IPS-18c (cell line): Measurements from ENCODE around the gene TIMM21.

Experiments
- H3K4me3 ChIP-seq: 2 replicates; pipeline ENCODE4 v1.7.0; 2013; ENCODE audit warnings: low read depth, mild to moderate bottlenecking, low read length, moderate library complexity; ENCODE audit not compliant: insufficient read depth
- H3K9me3 ChIP-seq: one replicate; pipeline ENCODE4 v1.6.1; 2013; ENCODE audit warnings: mild to moderate bottlenecking, low read length, moderate library complexity; ENCODE audit not compliant: control insufficient read depth, insufficient read depth

TIMM21 gene

DNA sequence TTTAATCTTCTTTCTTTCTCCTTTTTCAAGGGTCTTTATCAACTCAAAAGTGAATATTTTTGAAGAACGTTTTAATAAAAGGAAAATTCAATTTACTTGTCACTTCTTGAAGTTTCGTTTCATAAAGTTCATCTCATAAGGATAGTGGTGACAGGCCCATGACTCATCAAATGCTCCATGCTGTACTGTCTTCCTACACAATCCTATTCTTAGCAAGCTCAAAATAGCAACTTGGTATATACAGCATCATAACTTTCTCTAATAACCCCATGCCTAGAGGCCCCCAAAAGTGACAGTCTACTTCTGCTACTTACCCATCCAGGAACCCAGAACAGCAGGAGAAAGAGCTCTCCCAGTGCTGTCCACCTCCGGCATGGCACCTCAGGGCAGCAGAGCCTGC, 8.4 kb upstream of the TIMM21 start:
- H3K4me3 ChIP-seq: no peak overlapping the region
- no peaks in the 10 kb centered on the region for H3K9me3 ChIP-seq

DNA sequence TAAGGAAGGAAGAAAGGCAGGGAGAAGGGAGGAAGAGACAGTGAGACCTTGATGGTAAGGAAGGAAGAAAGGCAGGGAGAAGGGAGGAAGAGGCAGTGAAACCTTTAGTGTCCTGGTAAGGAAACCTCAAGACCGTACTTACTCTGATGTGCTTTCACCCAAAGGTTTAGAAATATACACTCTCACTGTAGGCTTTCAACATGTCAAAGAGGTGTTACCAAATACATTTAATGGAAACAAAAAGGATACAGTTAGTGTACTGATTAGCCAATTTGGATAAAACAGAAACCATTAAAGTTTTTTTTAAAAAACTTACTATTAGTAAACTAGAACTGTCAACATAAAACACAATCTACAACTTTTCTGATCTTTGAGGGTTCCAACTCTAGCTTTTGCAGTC, 7.7 kb upstream of the TIMM21 start:
- H3K4me3 ChIP-seq: no peak overlapping the region

DNA sequence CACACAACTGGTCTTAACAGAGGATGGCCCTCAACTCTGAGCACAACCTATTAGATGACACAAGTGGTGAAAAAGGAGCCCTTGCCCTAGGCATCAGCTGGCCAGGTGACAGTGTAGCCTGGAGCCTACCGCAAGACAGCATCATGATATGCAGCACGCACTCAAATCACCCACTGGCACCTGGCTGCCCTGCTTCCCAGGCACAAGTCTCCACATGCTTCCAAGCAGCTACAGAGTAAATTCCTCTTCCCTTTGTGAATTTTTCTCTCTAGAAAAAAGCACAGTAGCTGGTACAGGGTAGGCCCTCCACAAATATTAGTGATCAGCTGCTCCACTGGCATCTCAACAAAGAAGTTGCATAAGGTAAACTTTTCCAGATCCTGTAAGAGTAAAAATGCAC, 6.7 kb upstream of the TIMM21 start:
- no peak overlapping the region for H3K4me3 ChIP-seq
- H3K9me3 ChIP-seq: no peaks in the 10 kb centered on the region

More for the DNA sequence above, 7.7 kb upstream of the TIMM21 start:
- no peaks in the 10 kb centered on the region for H3K9me3 ChIP-seq

DNA sequence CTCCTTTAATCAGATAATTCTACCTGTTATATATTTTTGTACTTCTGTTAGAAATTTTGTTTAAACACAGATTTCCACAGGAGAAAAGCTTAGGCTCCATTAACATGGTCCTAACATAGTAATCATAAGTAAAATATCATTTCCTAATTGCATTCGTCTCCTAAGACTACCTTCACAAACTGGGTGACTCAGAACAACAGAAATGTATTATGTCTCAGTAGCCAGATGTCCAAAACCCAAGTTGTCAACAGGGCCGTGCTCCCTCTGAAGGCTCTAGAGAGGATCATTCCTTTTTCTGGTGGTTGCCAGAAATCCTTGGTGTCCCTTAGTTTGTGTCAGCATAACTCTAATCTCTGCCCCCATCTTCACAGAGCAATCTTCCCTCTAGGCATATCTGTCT, 6.1 kb upstream of the TIMM21 start:
- Histone ChIP-seq H3K9me3 (no peaks in the 10 kb centered on the region), H3K4me3 (no peak overlapping the region)

DNA sequence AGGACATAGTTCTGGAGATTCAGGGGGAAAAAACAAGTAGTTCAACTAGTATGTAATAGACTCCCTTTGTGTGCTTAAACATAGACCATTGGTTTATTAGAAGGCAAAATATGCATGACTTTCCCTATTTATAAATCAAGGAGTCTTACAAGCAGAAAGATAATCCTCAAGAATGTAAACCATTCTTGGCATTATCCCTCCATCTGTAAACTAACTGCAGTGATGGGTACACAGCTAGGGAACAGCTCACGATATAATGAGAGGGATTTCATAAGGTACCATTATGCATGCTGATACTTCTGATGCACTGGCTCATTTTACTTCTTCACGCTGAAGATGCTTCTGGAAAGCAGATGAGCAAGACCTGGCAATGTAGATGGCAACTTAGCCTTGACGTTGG, 1.6 kb upstream of the TIMM21 start:
- Histone ChIP-seq H3K4me3 (peak overlapping the region; percentile 79), H3K9me3 (no peaks in the 10 kb centered on the region)

DNA sequence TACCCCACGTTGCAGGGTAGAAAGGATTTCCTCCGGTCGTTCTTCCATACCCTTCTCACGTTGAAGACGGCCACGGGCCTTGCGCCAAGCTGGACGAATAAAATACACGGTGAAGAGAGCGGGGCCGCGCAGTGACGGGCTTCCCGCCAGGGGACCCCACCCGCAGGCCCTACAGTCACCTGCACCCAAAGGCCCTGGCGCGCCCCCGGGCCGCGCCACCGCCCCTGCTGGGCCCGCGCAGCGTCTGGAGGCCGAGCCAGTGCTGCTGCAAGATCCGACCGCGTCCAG, 888 bp upstream of the TIMM21 start:
- Histone ChIP-seq H3K4me3 (peak overlapping the region; percentile 79), H3K9me3 (no peaks in the 10 kb centered on the region)

DNA sequence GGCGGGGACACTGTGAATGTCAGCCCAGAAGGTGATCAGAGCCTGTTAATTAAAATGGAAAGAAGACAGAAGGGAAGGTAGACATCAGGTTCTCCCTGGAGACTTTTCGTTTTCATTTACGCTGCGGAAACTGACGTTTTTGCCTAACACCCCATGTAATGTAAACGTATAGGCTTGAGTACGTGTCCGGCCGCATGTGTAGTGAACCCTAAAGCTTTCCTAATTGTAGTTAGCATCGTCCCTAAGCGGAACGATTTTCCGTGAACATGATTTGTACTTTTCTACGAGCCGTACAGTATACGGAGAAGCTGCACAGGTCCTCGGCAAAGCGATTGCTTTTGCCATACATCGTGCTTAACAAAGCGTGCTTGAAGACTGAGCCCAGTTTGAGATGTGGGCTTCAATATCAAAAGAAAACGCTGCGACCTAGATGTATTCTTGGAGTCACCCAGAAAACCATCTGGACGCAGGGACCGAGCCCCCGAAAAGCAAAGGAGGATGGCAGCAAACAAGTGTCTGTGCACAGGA, 284 bp downstream of the TIMM21 start:
- Histone ChIP-seq H3K4me3 (peak overlapping the region; percentile 66), H3K9me3 (no peaks in the 10 kb centered on the region)

DNA sequence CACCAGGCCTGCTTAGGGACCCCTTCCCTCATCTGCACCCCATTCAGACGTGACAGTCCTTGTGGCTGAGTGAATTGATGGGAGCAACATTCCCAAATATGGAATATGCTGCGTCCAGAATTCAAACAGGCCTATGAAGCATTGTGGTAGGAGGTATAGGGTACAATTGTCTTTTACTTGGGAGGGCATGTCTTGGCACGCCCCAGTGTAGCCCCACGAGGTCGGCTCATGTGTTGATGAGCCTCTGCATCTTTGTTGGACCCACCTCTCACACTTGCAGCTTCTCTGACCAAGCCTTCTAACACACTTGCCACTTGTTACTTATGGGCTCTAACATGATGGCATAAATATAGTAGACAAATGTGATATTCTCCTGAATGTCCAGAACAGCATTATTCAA, 1.6 kb downstream of the TIMM21 start:
- Histone ChIP-seq H3K9me3 (no peaks in the 10 kb centered on the region), H3K4me3 (peak overlapping the region; percentile 28)

DNA sequence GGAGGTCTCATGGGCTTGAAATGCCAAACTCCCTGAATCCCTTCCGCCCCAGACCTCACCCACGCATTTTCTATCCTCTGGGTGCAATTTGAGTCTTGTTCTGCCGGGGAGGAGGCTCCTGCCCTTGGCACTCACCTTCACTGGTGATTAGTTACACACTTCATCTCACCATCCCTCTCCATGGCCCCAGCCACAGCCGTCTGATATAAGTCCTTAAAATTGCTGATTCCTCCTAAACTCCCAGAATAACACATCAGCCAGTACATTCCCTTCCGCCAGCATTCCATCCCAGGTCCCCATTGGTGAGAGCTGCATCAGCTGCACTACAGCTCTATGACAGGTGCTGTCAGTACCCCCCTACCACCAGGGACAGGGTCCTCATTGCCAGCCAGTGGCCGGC, 3.9 kb downstream of the TIMM21 start:
- Histone ChIP-seq H3K4me3 (no peak overlapping the region), H3K9me3 (no peaks in the 10 kb centered on the region)

DNA sequence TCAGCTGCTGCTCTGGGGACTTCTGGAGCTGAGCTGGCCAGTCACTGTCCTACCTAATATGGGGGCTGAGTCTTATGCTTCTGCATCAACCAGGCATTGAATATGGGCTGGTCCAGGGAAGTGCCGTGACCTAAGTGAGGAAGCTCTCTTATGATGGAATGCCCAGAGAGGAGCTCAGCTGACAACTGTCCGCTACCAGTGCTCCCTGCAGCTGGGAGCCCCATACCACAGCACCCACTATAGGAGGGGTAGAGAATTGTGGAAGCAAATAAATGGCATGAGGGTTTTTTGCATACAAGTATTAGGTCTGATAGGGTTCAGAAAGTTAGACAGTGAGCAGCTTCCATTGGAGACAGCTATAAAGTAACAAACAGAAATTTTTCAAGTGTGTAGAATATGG, 4.5 kb downstream of the TIMM21 start:
- H3K4me3 ChIP-seq: no peak overlapping the region
- H3K9me3 ChIP-seq: no peaks in the 10 kb centered on the region

DNA sequence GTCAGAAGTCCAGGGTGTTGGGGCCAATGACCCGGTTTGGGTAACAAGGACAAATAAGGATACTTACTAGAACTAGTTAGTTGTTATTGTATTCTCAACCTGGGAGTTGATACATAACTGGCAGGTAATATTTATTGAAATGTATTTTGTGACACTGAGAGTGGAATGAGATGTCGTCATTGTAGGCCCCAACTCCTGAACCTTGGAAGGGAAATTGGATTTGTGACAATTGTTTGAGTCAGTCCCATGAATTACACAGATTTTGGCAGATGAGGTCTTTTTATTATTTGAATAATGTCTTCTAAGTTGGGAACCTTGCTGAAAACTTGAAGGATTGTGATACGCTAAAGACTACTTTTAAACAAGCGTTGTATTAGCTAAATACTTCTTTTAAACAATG, 5.1 kb downstream of the TIMM21 start:
- Histone ChIP-seq H3K4me3 (no peak overlapping the region), H3K9me3 (no peaks in the 10 kb centered on the region)

DNA sequence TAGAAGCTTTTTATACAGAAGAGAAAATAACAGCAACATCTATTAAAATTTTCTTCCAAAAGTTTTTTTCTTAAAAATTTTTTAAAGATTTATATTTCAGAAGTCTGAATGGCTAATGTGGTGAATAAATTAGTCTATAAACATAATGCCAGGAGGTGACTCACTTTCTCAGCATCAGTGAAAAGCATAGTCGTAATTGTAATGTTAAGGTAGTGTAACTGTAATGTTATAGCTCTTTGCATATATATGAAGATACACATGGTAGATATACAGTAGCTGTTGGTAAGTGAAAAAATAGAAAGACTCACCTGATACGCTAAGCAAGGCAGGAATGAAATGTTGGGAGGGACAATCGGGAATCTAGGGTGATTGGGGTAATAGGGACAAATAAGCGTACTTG, 5.5 kb downstream of the TIMM21 start:
- Histone ChIP-seq H3K4me3 (no peak overlapping the region), H3K9me3 (no peaks in the 10 kb centered on the region)

DNA sequence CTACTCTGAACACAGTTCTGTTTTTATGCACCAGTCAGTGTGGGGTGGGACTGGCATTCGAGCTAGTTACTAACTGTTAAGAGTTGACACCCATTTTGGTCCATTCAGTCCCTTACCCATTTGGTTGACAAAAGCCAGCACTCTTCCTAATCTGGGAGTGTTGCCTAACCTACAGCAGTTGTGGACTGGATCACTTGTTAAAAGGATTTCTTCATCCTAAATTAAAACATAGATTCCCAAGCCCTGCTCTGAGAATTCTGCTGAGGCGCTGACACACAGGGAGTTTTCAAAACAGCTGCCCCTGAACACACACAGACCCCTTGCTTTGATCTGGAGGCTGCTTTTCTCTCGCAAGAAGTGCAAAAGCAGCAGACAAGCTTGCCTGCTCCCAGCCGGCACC, 6.4 kb downstream of the TIMM21 start:
- Histone ChIP-seq H3K9me3 (no peaks in the 10 kb centered on the region), H3K4me3 (no peak overlapping the region)

DNA sequence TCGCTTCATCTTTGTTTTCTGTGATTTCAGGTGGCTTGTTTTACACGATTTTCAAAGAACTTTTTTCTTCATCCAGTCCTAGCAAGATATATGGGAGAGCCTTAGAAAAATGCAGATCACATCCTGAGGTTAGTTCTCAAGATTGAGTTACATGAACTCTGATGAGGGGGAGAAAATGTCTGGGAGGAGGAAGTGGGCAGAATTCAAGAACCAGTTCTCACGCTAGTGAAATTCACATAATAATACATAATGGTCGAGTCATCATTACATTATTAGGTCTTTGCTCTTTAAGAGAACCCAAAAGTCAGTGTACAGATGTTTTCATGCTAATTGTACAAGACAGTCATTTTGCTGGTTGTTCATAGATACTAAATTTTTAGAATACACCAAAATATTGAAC, 7.0 kb downstream of the TIMM21 start:
- Histone ChIP-seq H3K4me3 (no peak overlapping the region), H3K9me3 (no peaks in the 10 kb centered on the region)

DNA sequence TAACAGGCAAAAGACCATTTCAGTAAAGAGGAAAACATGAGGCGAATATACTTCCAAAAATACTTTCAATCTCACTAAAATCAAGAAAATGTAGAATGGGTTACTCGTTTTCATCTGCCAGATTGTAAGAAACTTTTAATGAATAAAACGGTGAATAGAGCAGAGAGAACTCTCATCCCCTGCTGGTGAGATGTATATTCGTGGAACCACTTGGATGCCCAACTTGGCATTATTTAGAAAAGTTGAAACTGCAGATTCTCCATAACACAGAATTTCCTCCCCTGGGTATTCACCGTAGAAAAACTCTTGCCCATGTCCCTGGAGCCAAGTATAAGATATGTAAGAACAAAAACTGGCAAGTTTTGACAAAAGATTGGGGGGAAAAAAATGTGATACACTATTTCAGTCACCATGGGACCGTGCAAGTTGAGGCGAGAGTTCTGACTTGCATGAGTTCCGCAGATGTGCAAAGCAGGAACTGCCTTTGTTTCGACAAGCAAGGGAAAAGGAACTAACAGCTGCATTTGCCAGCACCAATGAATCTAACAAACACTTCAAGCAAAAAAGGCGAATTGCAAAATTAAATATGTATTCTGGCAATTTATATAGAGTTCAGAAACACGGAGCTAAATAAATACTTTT, 14.8 kb downstream of the TIMM21 start:
- H3K9me3 ChIP-seq: no peaks in the 10 kb centered on the region

DNA sequence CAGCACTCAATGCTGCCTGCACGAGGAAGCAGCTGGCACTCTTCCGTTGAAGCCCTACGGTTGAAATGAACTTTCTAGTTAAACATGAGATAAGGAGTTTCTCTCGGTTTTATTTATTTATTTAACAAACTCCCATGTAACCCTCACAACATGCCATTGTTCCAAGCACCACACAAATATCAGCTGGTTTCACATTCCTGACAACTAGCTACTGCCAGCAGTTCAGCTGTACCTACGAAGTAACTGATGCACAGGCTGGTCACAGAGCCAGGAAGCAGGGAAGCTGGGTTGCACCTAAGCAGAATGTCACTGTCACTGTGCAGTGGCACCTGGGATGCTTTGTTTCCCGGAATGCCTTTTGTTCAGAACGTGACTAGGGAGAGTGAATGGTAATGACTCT, 18.1 kb downstream of the TIMM21 start:
- H3K9me3 ChIP-seq: peaks cover under 1% of the 10 kb centered on the region
- no peak overlapping the region for H3K4me3 ChIP-seq

More for the DNA sequence above, 14.8 kb downstream of the TIMM21 start:
- H3K4me3 ChIP-seq: no peak overlapping the region

DNA sequence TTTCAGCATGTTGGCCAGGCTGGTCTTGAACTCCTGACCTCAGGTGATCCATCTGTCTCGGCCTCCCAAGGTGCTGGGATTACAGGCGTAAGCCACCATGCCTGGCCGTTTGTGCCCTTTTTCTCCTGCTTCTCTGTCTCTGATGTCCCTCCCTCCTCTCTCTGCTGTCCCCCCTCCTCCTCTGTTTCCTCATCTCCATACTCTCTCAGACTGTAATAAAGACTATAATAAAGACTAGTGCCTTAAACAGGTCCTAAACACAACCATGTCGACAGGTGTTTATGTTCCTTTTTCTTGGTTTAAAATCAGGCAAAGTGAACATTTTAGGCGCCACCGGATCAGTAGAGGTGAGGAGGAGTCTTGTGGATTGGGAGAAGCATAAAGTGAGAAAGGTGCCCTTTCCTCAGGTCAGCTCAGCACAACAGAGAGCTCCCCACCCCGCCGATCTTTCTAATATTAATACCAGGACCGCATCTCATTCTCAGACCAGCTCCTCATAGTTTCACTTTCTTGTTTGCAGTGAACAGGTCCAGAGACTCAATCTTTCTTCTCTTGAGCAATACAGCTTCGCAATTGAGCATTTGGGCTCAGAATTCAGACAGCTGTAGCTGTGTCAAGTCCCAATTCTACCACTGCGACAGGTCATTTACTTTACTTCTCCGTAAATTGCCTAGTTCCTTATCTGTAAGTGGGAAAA, 23.7 kb downstream of the TIMM21 start:
- no peak overlapping the region for H3K4me3 ChIP-seq
- H3K9me3 ChIP-seq: peaks cover 3% of the 10 kb centered on the region

DNA sequence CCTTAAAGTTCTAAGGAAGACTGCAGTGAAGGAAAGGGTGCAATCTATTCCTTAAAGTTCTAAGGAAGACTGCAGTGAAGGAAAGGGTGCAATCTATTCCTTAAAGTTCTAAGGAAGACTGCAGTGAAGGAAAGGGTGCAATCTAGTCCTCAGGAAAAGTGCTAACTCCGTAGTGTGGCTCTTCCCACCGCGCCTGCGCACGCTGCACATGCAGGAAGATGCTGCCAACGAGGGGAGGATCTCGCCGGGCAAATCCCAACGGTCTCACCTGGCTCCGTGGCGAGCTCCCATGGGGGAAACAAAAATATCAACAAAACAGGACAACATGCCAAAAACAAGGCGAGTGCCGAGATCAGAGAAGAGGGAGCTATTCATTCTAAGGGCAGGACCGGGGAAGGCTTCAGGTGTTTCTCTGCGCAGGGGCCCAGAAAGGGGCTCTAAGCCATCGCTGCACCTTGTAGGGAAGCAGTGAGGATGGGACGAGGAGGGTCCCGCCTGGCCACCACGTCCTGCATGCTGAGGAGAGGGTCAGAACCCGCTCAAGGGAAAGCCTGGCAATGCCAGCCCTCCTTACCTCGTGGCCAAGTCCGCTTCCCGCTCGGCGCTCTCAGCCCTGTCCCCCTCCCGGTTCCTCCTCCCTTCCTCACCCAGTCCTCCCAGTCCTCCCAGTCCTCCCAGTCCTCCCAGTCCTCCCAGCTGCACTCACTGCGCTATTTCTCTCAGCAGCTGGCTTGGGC, 24.5 kb downstream of the TIMM21 start:
- Histone ChIP-seq H3K9me3 (peaks cover 3% of the 10 kb centered on the region), H3K4me3 (no peak overlapping the region)
